Measurements from ENCODE around the gene RNF40.

RNF40 gene

DNA sequence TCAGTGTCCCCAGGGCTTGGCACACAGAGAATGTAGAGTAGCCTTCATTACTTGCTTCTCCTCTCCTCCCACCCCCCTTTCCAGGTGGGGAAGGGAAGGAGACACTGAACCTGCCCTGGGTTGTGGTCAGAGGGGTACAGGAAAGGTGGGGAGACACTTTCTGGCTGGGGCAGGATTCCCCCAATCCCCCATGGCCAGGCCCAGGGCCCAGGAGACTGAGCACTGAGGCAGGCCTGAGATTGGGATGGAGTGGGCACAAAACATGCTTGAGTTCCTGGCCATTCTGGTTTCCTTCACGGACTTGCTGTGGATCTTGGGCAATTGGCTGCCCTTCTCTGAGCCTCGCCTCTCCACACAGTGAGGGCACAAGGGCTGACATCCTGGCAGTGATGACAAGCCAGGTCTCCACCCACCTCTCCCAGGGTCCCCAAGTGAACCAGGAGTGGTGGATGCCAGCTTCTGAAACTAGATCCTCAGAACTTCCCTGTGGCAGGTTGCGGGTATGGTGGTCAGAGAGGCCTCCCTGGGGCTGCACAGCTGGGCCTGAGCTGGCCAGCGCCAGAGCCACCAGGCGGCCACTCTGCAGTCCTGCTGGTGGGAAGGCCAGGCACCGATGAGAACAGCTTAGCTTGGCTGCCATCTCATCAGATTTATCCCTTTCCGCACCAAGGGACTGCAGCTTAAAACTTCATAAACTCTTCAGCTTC lies 15.6 kb downstream of the RNF40 start:
- Histone ChIP-seq H3K27ac (ENCODE audit: low read length) (no peak overlapping the region), H3K36me3 (ENCODE audit: control insufficient read depth in 1 of 2, insufficient read depth in 2 of 2, low read length in 2 of 2) (peaks cover 8 to 28% of the 10 kb centered on the region in 2 donors), H3K4me1 (ENCODE audit: control insufficient read depth in 1 of 2, insufficient read depth in 2 of 2, low read length in 2 of 2) (peaks cover 9% of the 10 kb centered on the region in 2 donors)

DNA sequence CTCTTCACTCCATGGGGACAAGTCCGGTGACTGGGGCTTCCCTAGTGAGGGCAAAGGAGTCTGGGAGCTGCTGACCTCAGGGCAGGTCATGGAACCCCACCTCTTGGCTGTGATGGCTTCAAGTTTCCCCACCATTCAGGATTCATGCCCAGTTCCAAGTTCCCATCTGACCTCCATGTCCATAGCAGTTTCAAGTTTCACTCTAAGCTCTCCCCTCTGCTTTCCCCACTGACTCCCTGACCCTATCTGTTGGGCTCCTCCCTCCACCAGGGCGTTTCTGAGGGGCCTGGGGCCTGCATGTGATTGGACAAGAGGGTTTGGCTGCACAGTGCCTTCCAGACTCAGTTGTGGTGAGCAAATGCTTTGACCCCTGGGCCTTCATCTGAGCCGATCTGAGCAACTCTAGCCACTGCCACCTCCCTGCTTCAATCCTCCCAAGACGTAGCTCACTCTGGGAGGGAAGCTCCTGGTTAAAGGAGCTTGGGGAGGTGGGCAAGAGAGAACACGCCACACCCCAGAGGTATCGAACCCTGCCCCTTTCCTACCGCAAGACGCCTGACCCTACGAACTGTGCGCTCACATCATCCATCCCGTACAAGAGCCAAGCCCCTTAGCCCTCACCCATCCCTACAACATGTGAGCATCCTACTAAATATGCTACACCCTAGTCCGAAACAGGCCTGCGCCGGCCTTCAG lies 16.6 kb downstream of the RNF40 start:
- Histone ChIP-seq H3K27me3 (ENCODE audit: low read depth, low read length) (no peaks in the 10 kb centered on the region), H3K4me3 (ENCODE audit: low read depth in 1 of 2, low read length in 2 of 2) (no peak overlapping the region), H3K4me1 (ENCODE audit: control insufficient read depth in 1 of 2, insufficient read depth in 2 of 2, low read length in 2 of 2) (peaks cover 9% of the 10 kb centered on the region in 2 donors), H3K27ac (ENCODE audit: low read length) (no peak overlapping the region), H3K9me3 (ENCODE audit: control insufficient read depth in 1 of 2, low read length in 2 of 2) (no peaks in the 10 kb centered on the region), H3K36me3 (ENCODE audit: control insufficient read depth in 1 of 2, insufficient read depth in 2 of 2, low read length in 2 of 2) (peaks cover 2 to 28% of the 10 kb centered on the region in 2 donors)

More for the DNA sequence above, 15.6 kb downstream of the RNF40 start:
- H3K27me3 ChIP-seq (ENCODE audit: low read depth, low read length): no peaks in the 10 kb centered on the region
- H3K9me3 ChIP-seq (ENCODE audit: control insufficient read depth in 1 of 2, low read length in 2 of 2): no peaks in the 10 kb centered on the region
- H3K4me3 ChIP-seq (ENCODE audit: low read depth in 1 of 2, low read length in 2 of 2): no peak overlapping the region

DNA sequence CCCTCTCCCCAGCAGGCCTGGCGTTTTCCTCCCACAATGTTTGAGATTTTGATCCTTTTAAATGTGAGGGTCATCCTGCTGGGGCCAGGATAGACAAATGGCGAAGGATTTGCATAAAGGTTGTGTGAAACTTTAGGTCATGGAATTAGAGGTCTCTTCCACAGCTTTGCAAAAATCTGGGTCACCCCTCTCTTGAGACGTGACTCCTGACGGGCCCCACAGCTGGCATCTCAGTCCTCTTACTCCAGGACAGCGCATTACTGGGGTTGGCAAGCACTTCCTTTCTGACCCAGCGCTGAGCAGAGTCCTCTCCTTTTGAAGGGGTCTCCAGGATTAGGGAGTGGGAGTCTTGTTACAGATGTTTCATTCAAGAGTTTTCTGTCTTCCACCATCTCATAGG lies 17.5 kb downstream of the RNF40 start:
- no peak overlapping the region for H3K27ac ChIP-seq (ENCODE audit: low read length)

DNA sequence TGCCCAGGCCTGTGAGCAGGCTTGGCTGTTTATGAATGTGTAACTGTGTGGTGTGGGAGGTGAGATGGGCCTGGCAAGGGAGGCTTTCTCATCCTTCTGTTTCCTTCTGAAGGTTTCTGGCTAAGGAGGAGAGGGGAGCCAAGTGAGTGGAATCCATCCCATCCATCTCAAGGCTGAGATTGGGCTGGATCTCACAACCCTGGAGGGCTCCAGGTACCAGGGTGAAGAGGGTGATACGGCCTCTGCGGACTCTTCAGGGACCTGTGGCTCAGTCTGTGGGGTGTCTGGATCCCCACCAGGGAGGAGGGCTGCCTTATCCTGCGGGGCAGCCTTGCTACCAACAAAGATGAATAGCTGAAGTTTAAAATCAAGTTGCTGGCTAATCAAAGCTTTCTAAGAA lies 17.9 kb downstream of the RNF40 start:
- Histone ChIP-seq H3K9me3 (ENCODE audit: control insufficient read depth in 1 of 2, low read length in 2 of 2) (no peaks in the 10 kb centered on the region), H3K27ac (ENCODE audit: low read length) (no peak overlapping the region), H3K27me3 (ENCODE audit: low read depth, low read length) (no peaks in the 10 kb centered on the region), H3K4me1 (ENCODE audit: control insufficient read depth in 1 of 2, insufficient read depth in 2 of 2, low read length in 2 of 2) (peaks cover under 1 to 9% of the 10 kb centered on the region in 2 donors), H3K4me3 (ENCODE audit: low read depth in 1 of 2, low read length in 2 of 2) (no peak overlapping the region), H3K36me3 (ENCODE audit: control insufficient read depth in 1 of 2, insufficient read depth in 2 of 2, low read length in 2 of 2) (peaks cover 0 to 30% of the 10 kb centered on the region in 2 donors)

More for the DNA sequence above, 17.5 kb downstream of the RNF40 start:
- Histone ChIP-seq H3K27me3 (ENCODE audit: low read depth, low read length) (no peaks in the 10 kb centered on the region), H3K9me3 (ENCODE audit: control insufficient read depth in 1 of 2, low read length in 2 of 2) (no peaks in the 10 kb centered on the region), H3K36me3 (ENCODE audit: control insufficient read depth in 1 of 2, insufficient read depth in 2 of 2, low read length in 2 of 2) (peaks cover 0 to 30% of the 10 kb centered on the region in 2 donors), H3K4me1 (ENCODE audit: control insufficient read depth in 1 of 2, insufficient read depth in 2 of 2, low read length in 2 of 2) (peaks cover 5 to 9% of the 10 kb centered on the region in 2 donors), H3K4me3 (ENCODE audit: low read depth in 1 of 2, low read length in 2 of 2) (no peak overlapping the region)

DNA sequence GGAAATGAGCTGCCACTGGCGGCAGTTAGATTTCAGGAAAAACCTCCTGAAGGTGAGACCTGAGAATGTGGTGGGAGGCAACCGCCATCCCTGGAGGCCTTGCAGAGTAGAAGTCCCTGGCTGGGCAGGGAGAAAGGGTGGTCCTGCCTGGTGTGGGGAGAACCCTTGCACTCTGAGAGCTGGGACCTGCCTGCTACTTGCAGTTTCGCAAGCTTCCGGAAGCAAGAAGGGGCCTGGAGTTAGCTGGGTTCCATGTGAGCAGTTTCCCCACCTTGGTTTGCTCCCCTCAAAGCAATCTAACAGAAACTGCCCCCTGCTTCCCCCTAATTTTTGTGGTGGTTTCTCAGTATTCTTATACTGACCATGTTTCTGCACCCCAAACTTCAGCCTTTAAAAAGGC lies 18.4 kb downstream of the RNF40 start:
- Histone ChIP-seq H3K9me3 (ENCODE audit: control insufficient read depth in 1 of 2, low read length in 2 of 2) (no peaks in the 10 kb centered on the region), H3K4me3 (ENCODE audit: low read depth in 1 of 2, low read length in 2 of 2) (no peak overlapping the region), H3K27me3 (ENCODE audit: low read depth, low read length) (no peaks in the 10 kb centered on the region), H3K27ac (ENCODE audit: low read length) (no peak overlapping the region), H3K36me3 (ENCODE audit: control insufficient read depth in 1 of 2, insufficient read depth in 2 of 2, low read length in 2 of 2) (peaks cover 0 to 30% of the 10 kb centered on the region in 2 donors), H3K4me1 (ENCODE audit: control insufficient read depth in 1 of 2, insufficient read depth in 2 of 2, low read length in 2 of 2) (peaks cover 5 to 9% of the 10 kb centered on the region in 2 donors)

DNA sequence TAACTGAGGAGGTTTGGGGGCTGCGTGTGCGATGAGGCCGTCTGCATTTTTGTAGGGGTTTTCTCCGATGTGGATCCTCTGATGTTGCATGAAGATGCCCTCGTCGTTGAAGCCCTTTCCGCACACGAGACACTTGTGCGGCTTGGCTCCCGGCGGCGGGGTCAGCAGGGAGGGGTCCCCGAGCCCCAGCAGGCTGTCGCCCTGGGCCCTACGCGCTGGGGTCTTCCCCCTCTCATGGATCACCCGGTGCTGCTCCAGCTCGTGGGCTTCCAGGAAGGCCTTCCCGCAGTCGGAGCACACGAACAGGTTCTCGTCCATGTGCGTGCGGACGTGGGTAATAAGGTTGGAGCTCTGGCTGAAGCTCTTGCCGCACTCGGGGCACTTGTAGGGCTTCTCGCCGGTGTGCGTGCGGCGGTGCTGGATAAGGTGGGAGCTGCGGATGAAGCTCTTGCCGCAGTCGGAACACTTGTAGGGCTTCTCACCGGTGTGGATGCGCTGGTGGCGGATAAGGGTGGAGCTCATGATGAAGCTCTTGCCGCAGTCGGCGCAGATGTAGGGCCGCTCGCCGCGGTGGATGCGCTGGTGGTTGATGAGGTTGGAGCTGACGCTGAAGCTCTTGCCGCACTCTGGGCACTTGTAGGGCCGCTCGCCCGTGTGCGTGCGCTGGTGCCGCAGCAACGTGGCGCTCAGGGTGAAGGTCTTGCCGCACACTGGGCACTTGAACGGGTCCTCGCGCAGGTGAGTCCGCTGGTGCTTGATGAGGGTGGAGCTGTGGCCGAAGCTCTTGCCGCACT lies 20.6 kb downstream of the RNF40 start:
- Histone ChIP-seq H3K27ac (ENCODE audit: low read length) (no peak overlapping the region), H3K27me3 (ENCODE audit: low read depth, low read length) (no peaks in the 10 kb centered on the region), H3K4me3 (ENCODE audit: low read depth in 1 of 2, low read length in 2 of 2) (no peak overlapping the region), H3K36me3 (ENCODE audit: control insufficient read depth in 1 of 2, insufficient read depth in 2 of 2, low read length in 2 of 2) (peaks cover 0 to 30% of the 10 kb centered on the region in 2 donors), H3K4me1 (ENCODE audit: control insufficient read depth in 1 of 2, insufficient read depth in 2 of 2, low read length in 2 of 2) (peaks cover 3 to 14% of the 10 kb centered on the region in 2 donors), H3K9me3 (ENCODE audit: control insufficient read depth in 1 of 2, low read length in 2 of 2) (no peaks in the 10 kb centered on the region)

DNA sequence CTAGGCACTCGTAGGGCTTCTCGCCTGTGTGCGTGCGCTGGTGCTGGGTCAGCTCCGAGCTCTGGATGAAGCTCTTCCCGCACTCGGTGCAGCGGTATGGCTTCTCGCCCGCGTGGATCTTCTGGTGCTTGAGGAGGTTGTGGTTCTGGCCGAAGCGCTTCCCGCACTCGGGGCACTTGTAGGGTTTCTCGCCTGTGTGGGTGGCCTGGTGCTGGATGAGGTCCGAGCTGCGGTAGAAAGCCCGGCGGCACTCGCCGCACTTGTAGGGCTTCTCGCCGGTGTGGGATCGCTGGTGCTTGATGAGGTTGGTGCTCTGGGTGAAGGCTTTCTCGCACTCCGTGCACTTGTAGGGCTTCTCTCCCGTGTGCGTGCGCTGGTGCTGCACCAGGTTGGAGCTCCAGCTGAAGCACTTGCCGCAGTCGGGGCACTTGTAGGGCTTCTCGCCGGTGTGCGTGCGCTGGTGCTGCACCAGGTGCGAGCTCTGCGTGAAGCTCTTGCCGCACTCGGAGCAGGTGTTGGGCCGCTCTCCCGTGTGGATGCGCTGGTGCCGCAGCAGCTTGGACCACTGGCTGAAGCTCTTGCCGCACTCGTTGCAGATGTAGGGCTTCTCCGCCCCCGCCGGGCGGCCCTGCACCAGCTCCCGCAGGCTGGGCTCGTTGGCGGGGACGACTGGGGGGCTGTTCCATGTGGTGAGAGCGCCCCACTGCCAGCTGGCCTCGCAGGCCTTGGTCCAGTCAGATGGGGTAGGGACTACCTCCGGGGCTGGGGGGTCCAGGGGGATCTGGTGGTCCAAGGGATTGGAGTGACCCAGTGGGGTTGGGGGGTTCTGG lies 21.4 kb downstream of the RNF40 start:
- H3K27ac ChIP-seq (ENCODE audit: low read length): no peak overlapping the region
- peaks cover 0 to 30% of the 10 kb centered on the region in 2 donors for H3K36me3 ChIP-seq (ENCODE audit: control insufficient read depth in 1 of 2, insufficient read depth in 2 of 2, low read length in 2 of 2)

DNA sequence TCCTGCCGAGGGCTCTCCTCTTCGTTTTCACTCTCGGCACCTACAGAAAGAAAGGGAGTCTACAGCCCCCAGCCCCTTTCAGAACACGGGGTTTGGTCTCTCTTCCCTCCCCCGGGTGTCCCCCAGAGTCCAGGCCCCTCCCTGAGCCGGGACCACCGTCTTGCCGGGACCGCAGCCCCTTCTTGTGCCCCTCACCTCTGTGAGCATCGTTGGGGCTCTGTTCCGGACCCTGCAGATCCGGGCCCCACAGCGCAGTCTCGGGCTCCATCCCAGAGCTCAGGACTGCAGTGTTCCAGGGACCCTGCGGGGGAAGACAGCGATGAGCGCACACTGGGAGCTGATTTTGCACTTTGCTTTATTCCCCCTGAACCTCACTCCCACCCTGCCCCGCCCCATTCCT lies 22.1 kb downstream of the RNF40 start:
- Histone ChIP-seq H3K4me3 (ENCODE audit: low read depth in 1 of 2, low read length in 2 of 2) (no peak overlapping the region), H3K27me3 (ENCODE audit: low read depth, low read length) (no peaks in the 10 kb centered on the region), H3K36me3 (ENCODE audit: control insufficient read depth in 1 of 2, insufficient read depth in 2 of 2, low read length in 2 of 2) (peaks cover 0 to 30% of the 10 kb centered on the region in 2 donors), H3K27ac (ENCODE audit: low read length) (no peak overlapping the region), H3K9me3 (ENCODE audit: control insufficient read depth in 1 of 2, low read length in 2 of 2) (no peaks in the 10 kb centered on the region), H3K4me1 (ENCODE audit: control insufficient read depth in 1 of 2, insufficient read depth in 2 of 2, low read length in 2 of 2) (peaks cover 7 to 18% of the 10 kb centered on the region in 2 donors)

More for the DNA sequence above, 21.4 kb downstream of the RNF40 start:
- H3K4me3 ChIP-seq (ENCODE audit: low read depth in 1 of 2, low read length in 2 of 2): no peak overlapping the region
- no peaks in the 10 kb centered on the region for H3K9me3 ChIP-seq (ENCODE audit: control insufficient read depth in 1 of 2, low read length in 2 of 2)
- H3K27me3 ChIP-seq (ENCODE audit: low read depth, low read length): no peaks in the 10 kb centered on the region
- peaks cover 7 to 18% of the 10 kb centered on the region in 2 donors for H3K4me1 ChIP-seq (ENCODE audit: control insufficient read depth in 1 of 2, insufficient read depth in 2 of 2, low read length in 2 of 2)

DNA sequence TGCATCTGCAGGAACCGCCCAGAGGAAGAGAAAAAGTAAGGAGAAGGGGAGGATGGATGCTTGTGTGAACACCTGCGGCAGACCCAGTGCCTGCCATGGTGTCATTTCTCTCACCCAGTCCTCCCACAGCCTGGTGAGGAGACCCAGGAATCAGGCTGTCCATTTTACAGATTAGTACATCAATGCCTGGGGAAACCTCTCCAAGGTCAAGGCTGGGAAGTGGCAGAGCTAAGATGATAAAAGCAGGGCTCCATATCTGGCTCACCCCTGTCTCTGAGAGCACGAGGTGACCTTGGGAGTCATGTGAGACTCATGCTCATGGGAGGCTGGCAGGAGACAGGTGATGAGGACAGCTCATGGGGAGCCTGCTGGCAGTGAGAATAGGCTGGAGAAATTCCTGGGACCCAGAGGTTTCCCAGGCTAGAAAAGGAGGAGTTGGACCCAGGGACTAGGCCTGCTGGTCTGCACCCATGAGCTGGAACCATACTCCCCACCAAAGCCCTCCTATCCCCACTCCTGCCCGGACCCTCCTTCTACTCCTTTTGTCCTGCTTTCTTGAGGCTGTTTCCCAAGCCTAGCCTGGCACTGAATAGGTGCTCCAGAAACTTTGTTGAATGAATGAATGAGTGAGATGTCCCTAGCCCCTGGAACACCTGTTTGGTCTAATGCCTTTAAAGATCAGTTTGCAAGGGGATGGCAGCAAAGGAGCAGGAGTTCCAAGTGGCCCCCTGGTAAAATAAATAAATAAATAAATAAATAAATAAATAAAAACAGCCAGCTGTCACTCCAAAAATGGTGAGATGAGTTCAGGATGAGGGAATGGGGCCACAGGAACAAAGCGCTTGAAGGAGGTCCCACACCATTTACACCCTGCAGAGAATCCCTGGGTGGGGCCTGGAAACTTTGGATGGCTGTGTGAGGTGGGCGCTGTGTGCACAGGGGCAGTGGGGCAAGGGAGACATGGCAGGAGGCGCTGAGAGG lies 23.3 kb downstream of the RNF40 start:
- H3K4me1 ChIP-seq (ENCODE audit: control insufficient read depth in 1 of 2, insufficient read depth in 2 of 2, low read length in 2 of 2): peaks cover 7 to 18% of the 10 kb centered on the region in 2 donors
- peak overlapping the region; percentile 45 for H3K27ac ChIP-seq (ENCODE audit: low read length)
- H3K36me3 ChIP-seq (ENCODE audit: control insufficient read depth in 1 of 2, insufficient read depth in 2 of 2, low read length in 2 of 2): peaks cover 0 to 30% of the 10 kb centered on the region in 2 donors
- no peaks in the 10 kb centered on the region for H3K27me3 ChIP-seq (ENCODE audit: low read depth, low read length)
- H3K4me3 ChIP-seq (ENCODE audit: low read depth in 1 of 2, low read length in 2 of 2): peak overlapping the region; percentile 56 to 71
- H3K9me3 ChIP-seq (ENCODE audit: control insufficient read depth in 1 of 2, low read length in 2 of 2): no peaks in the 10 kb centered on the region

Data from muscle layer of duodenum (tissue), 2 donors.